Right hindlimb (tissue), 1 donor: ENCODE data around the gene CHODL.

Experiments used
- DNase-seq: peaks from one replicate; pipeline ENCODE4 v3.0.0-alpha.2; 2018

CHODL gene

GRCh38 chr21:18244671-18245463, at the start of gene CHODL:
TSS of gene CHODL (plus strand) at chr21:18244833. CDS start at chr21:18245224, 391 bp downstream.
- DNase-seq, result peak; percentile 81

- DNase-seq, result no peak
These were observed 39.7 kb upstream of the CHODL start for GRCh38 chr21:18204931-18205330.

- no peak for DNase-seq
These were observed 26.3 kb upstream of the CHODL start for GRCh38 chr21:18218331-18218730.

GRCh38 chr21:18220498-18220897, 24.1 kb upstream of the CHODL start:
- no peak for DNase-seq

GRCh38 chr21:18222346-18222745, 22.3 kb upstream of the CHODL start:
- no peak for DNase-seq

GRCh38 chr21:18228060-18228739, 16.4 kb upstream of the CHODL start:
- DNase-seq, result peak; percentile 54

GRCh38 chr21:18235545-18235944, 9.1 kb upstream of the CHODL start:
- DNase-seq, result no peak

- DNase-seq, result peak; percentile 80
These were observed 883 bp downstream of the CHODL start for GRCh38 chr21:18245464-18245967.

- DNase-seq, result no peak
These were observed 3.5 kb downstream of the CHODL start for GRCh38 chr21:18248171-18248570.

- DNase-seq, result no peak
These were observed 5.0 kb downstream of the CHODL start for GRCh38 chr21:18249672-18250071.

GRCh38 chr21:18251065-18251464, 6.4 kb downstream of the CHODL start:
- no peak for DNase-seq

- DNase-seq, result no peak
These were observed 7.6 kb downstream of the CHODL start for GRCh38 chr21:18252256-18252655.

GRCh38 chr21:18252680-18253079, 8.0 kb downstream of the CHODL start:
- DNase-seq, result peak; percentile 51

- DNase-seq, result no peak
These were observed 8.6 kb downstream of the CHODL start for GRCh38 chr21:18253221-18253620.

- DNase-seq, result no peak
These were observed 9.2 kb downstream of the CHODL start for GRCh38 chr21:18253799-18254198.

- no peak for DNase-seq
These were observed 21.3 kb downstream of the CHODL start for GRCh38 chr21:18265944-18266343.

- DNase-seq, result no peak
These were observed 22.9 kb downstream of the CHODL start for GRCh38 chr21:18267496-18267895.

- no peak for DNase-seq
These were observed 24.3 kb downstream of the CHODL start for GRCh38 chr21:18268906-18269305.

GRCh38 chr21:18269856-18270255, 25.2 kb downstream of the CHODL start:
- DNase-seq, result no peak

- no peak for DNase-seq
These were observed 28.8 kb downstream of the CHODL start for GRCh38 chr21:18273400-18273799.

GRCh38 chr21:18274370-18274769, 29.7 kb downstream of the CHODL start:
- no peak for DNase-seq

- no peak for DNase-seq
These were observed 31.1 kb downstream of the CHODL start for GRCh38 chr21:18275781-18276180.

GRCh38 chr21:18285379-18285778, 40.7 kb downstream of the CHODL start:
- no peak for DNase-seq

- no peak for DNase-seq
These were observed 45.2 kb downstream of the CHODL start for GRCh38 chr21:18289876-18290275.
